ENCODE measurements around the gene RRP8.

- TF ChIP-seq POLR2AphosphoS5 (IDR thresholded peaks at IDR 0.05; ENCODE audit: low read depth) (no peak), CTCF (IDR thresholded peaks at IDR 0.05; ENCODE audit: insufficient read depth, low read length) (no peak), GABPA (IDR thresholded peaks at IDR 0.05; ENCODE audit: low read depth) (no peak), SPI1 (IDR thresholded peaks at IDR 0.05; ENCODE audit: borderline replicate concordance, low read depth) (no peak), REST (IDR thresholded peaks at IDR 0.05; ENCODE audit: insufficient replicate concordance, low read depth) (peak; percentile 10)
Observed at GRCh38 chr11:6617315-6617781, 13.9 kb upstream of the RRP8 start.

All from HL-60 (cell line).